Liver (tissue), 9 donors: ENCODE results near the gene GSK3A. TPM values are rescaled to one million over a fixed set of nuclear protein-coding genes. Genes with fewer than 3 reads are reported as not detected.

Experiments
- DNase-seq: peaks from one replicate; pipeline ENCODE4 v3.0.0-alpha.2; 2017; ENCODE audit warnings: low spot score
- H3K27ac ChIP-seq, 2 donors: one replicate each; pipeline ENCODE4 v1.7.0; 2013; ENCODE audit warnings: inconsistent platforms in 2 of 2, low read length in 2 of 2, control low read depth in 1 of 2, low read depth in 1 of 2, mild to moderate bottlenecking in 1 of 2
- H3K27me3 ChIP-seq, 4 donors: one replicate each; pipeline versions ENCODE4 v1.6.1 to v1.7.0; 2013; ENCODE audit warnings: low read length in 3 of 4, inconsistent platforms in 1 of 4, mild to moderate bottlenecking in 1 of 4, moderate library complexity in 1 of 4; ENCODE audit not compliant: control insufficient read depth in 4 of 4, insufficient read depth in 4 of 4
- H3K36me3 ChIP-seq, 4 donors: one replicate each; pipeline versions ENCODE4 v1.6.1 to v1.7.0; 2013; ENCODE audit warnings: low read length in 3 of 4, mild to moderate bottlenecking in 3 of 4, low read depth in 1 of 4, moderate library complexity in 1 of 4; ENCODE audit not compliant: control insufficient read depth in 4 of 4, insufficient read depth in 3 of 4
- H3K4me1 ChIP-seq, 4 donors: one replicate each; pipeline versions ENCODE4 v1.6.1 to v1.7.0; 2013; ENCODE audit warnings: low read length in 3 of 4, mild to moderate bottlenecking in 3 of 4, moderate library complexity in 1 of 4; ENCODE audit not compliant: control insufficient read depth in 4 of 4, insufficient read depth in 4 of 4
- H3K4me3 ChIP-seq, 3 donors: one replicate each; pipeline versions ENCODE4 v1.6.1 to v1.7.0; 2013; ENCODE audit warnings: low read length in 3 of 3, control low read depth in 1 of 3, low read depth in 1 of 3, mild to moderate bottlenecking in 1 of 3
- H3K9ac ChIP-seq, 2 donors: one replicate each; pipeline ENCODE4 v1.7.0; 2013; ENCODE audit warnings: low read length in 2 of 2, mild to moderate bottlenecking in 2 of 2, moderate library complexity in 2 of 2, control low read depth in 1 of 2, low read depth in 1 of 2
- H3K9me3 ChIP-seq, 4 donors: one replicate each; pipeline versions ENCODE4 v1.6.1 to v1.7.0; 2013; ENCODE audit warnings: low read length in 3 of 4; ENCODE audit not compliant: control insufficient read depth in 4 of 4
- CTCF ChIP-seq: fragments of 150-350 bp; IDR thresholded peaks from 2 replicates; pipeline ENCODE4 v1.5.1; 2017; ENCODE audit warnings: improper control_type of control experiment, low read depth, low read length; ENCODE audit not compliant: missing input control
- EGR1 ChIP-seq, 2 donors: IDR thresholded peaks; 2 replicates each; pipeline ENCODE4 v1.6.1; 2016 to 2018; ENCODE audit warnings: antibody characterized with exemption in 2 of 2, low read depth in 2 of 2
- FOXA1 ChIP-seq: IDR thresholded peaks from 2 replicates; pipeline ENCODE4 v1.6.1; 2016; ENCODE audit warnings: antibody characterized with exemption
- FOXA2 ChIP-seq: IDR thresholded peaks from 2 replicates; pipeline ENCODE4 v1.6.1; 2016; ENCODE audit warnings: antibody characterized with exemption
- GABPA ChIP-seq, 2 donors: IDR thresholded peaks in 1 of 2; conservative IDR thresholded peaks in 1 of 2; 2 replicates each; pipeline ENCODE4 v1.6.1; 2016; ENCODE audit warnings: antibody characterized with exemption in 2 of 2, mild to moderate bottlenecking in 1 of 2, moderate library complexity in 1 of 2
- HNF4A ChIP-seq, 2 donors: conservative IDR thresholded peaks; 2 replicates each; pipeline ENCODE4 v1.6.1; 2016; ENCODE audit warnings: antibody characterized with exemption in 2 of 2, mild to moderate bottlenecking in 2 of 2
- HNF4G ChIP-seq: IDR thresholded peaks from 2 replicates; pipeline ENCODE4 v1.6.1; 2016; ENCODE audit warnings: antibody characterized with exemption
- JUND ChIP-seq, 2 donors: IDR thresholded peaks; 2 replicates each; pipeline ENCODE4 v1.6.1; 2016; ENCODE audit warnings: antibody characterized with exemption in 2 of 2
- MAX ChIP-seq: IDR thresholded peaks from 2 replicates; pipeline ENCODE4 v1.6.1; 2016; ENCODE audit warnings: antibody characterized with exemption
- NR2F2 ChIP-seq: IDR thresholded peaks from 2 replicates; pipeline ENCODE4 v1.6.1; 2016; ENCODE audit warnings: antibody characterized with exemption
- RAD21 ChIP-seq, 2 donors: IDR thresholded peaks; 2 replicates each; pipeline ENCODE4 v1.6.1; 2016; ENCODE audit warnings: antibody characterized with exemption in 2 of 2, mild to moderate bottlenecking in 2 of 2
- REST ChIP-seq: IDR thresholded peaks from 2 replicates; pipeline ENCODE4 v1.6.1; 2016; ENCODE audit warnings: antibody characterized with exemption, mild to moderate bottlenecking
- RXRA ChIP-seq, 2 donors: IDR thresholded peaks; 2 replicates each; pipeline ENCODE4 v1.6.1; 2017 to 2018; ENCODE audit warnings: antibody characterized with exemption in 2 of 2, mild to moderate bottlenecking in 1 of 2
- SP1 ChIP-seq: IDR thresholded peaks from 2 replicates; pipeline ENCODE4 v1.6.1; 2018; ENCODE audit warnings: antibody characterized with exemption, mild to moderate bottlenecking
- TAF1 ChIP-seq: conservative IDR thresholded peaks from 2 replicates; pipeline ENCODE4 v1.6.1; 2016; ENCODE audit warnings: antibody characterized with exemption, mild to moderate bottlenecking
- YY1 ChIP-seq: IDR thresholded peaks from 2 replicates; pipeline ENCODE4 v1.6.1; 2016; ENCODE audit warnings: antibody characterized with exemption, mild to moderate bottlenecking
- ZBTB33 ChIP-seq: IDR thresholded peaks from 2 replicates; pipeline ENCODE4 v1.6.1; 2016; ENCODE audit warnings: antibody characterized with exemption
- WGBS: extraction: QIAGEN DNeasy Blood & Tissue Kit; methylation state at CpG from one replicate; pipeline ENCODE4 v1.1.7; 2013; 5-methylcytosine and 5-hydroxymethylcytosine counted together
- polyA plus RNA-seq, 2 donors: library from polyadenylated mRNA; stranded (reverse) in 1 of 2; unstranded in 1 of 2; fragments of 200-250 nt in 1 of 2; fragments of >200 nt in 1 of 2; fragmentation: Nextera tagmentation in 1 of 2; extraction: Ambion mirVana in 1 of 2; gene quantifications; one replicate each; pipeline versions ENCODE4 v1.2.1 to v1.2.3, GENCODE V29; 2013 to 2015
- total RNA-seq, 2 donors: library from RNA; depleted of rRNA; stranded (reverse); fragments of >200 nt; gene quantifications; one replicate each; pipeline ENCODE4 v1.2.3, GENCODE V29; 2014
- donor health status: healthy.
- donor health status: healthy.
- donor health status: healthy.
- donor health status: healthy.
- donor health status: healthy.

GSK3A gene
- total and polyA plus RNA-seq, 4 donors, result 5.9 to 23.1 (median 13.0) TPM

- Histone ChIP-seq H3K4me1 (peaks cover 19 to 37% (median 29%) of the 10 kb centered on the region in 4 donors), H3K9me3 (no peaks in the 10 kb centered on the region), H3K4me3 (peak within 1 kb of the TSS; percentile 51 to 98 (median 72)), H3K27ac (peak within 1 kb of the TSS; percentile 68 to 80), H3K36me3 (peaks cover 0 to 10% (median 5%) of the 10 kb centered on the region in 4 donors), H3K27me3 (no peaks in the 10 kb centered on the region), H3K9ac (peak within 1 kb of the TSS; percentile 10 to 57)
- 1% methylated on average over 53 of the region's 53 CpGs for WGBS
- no peak for TF ChIP-seq RAD21 (IDR thresholded peaks at IDR 0.05)
- no peak for TF ChIP-seq MAX
- TF ChIP-seq EGR1 (IDR thresholded peaks at IDR 0.05; ENCODE audit: low read depth in 2 of 2), result no peak
- peak; percentile 53 for TF ChIP-seq REST
- TF ChIP-seq JUND (IDR thresholded peaks at IDR 0.05), result no peak
- peak in 1 of 2 donors; percentile 28 for TF ChIP-seq GABPA (IDR thresholded peaks at IDR 0.05 in 1 of 2, conservative IDR thresholded peaks at IDR 0.05 in 1 of 2)
- peak; percentile 94 for TF ChIP-seq SP1
- no peak for TF ChIP-seq CTCF
- TF ChIP-seq YY1, result peak; percentile 25
- peak; percentile 62 to 88 for TF ChIP-seq RXRA (IDR thresholded peaks at IDR 0.05)
- no peak for TF ChIP-seq TAF1
- TF ChIP-seq HNF4A (conservative IDR thresholded peaks at IDR 0.05), result peak in 1 of 2 donors; percentile 28
- DNase-seq, result peak; percentile 97
Observed at GRCh38 chr19:42219812-42220750, 22.3 kb downstream of the GSK3A start, which contains the start of gene ZNF526. Gene ZNF526, plus strand, starts transcription at chr19:42220312. Its CDS starts 4,092 bp downstream, at chr19:42224404.

- Histone ChIP-seq H3K4me3 (peak within 1 kb of the TSS; percentile 75 to 80 (median 79)), H3K9ac (peak within 1 kb of the TSS; percentile 90 to 98), H3K27me3 (no peaks in the 10 kb centered on the region), H3K36me3 (peaks cover 2 to 7% (median 7%) of the 10 kb centered on the region in 4 donors), H3K4me1 (peaks cover 19 to 37% (median 29%) of the 10 kb centered on the region in 4 donors), H3K9me3 (no peaks in the 10 kb centered on the region), H3K27ac (peak within 1 kb of the TSS; percentile 94 to 96)
- WGBS, result 20% methylated on average over 57 of the region's 57 CpGs
- DNase-seq, result peak; percentile 99
- TF ChIP-seq GABPA (IDR thresholded peaks at IDR 0.05 in 1 of 2, conservative IDR thresholded peaks at IDR 0.05 in 1 of 2) (peak in 1 of 2 donors; percentile 80), JUND (IDR thresholded peaks at IDR 0.05) (no peak), HNF4G (no peak), ZBTB33 (peak; percentile 43), TAF1 (no peak), MAX (peak; percentile 44), FOXA2 (no peak), FOXA1 (no peak), YY1 (peak; percentile 92), NR2F2 (no peak), CTCF (no peak), EGR1 (IDR thresholded peaks at IDR 0.05; ENCODE audit: low read depth in 2 of 2) (no peak)
Observed at GRCh38 chr19:42217520-42218437, 24.6 kb downstream of the GSK3A start, which contains the start of gene DEDD2. Gene DEDD2, minus strand, starts transcription at chr19:42217677. Its CDS starts 670 bp downstream, at chr19:42217007.
